Neuronal stem cell (in vitro differentiated cells): ENCODE results near the gene PAF1.

ENCODE experiments used
- DNase-seq: peaks from one replicate; pipeline ENCODE4 v3.0.0-alpha.2; 2013; ENCODE audit warnings: low spot score
- H2AFZ ChIP-seq: one replicate; pipeline ENCODE4 v1.6.1; 2013; ENCODE audit warnings: mild to moderate bottlenecking, low read length, inconsistent platforms
- H2AK5ac ChIP-seq: 2 replicates; pipeline ENCODE4 v1.6.1; 2013; ENCODE audit warnings: low read depth, mild to moderate bottlenecking, inconsistent platforms, low read length, moderate library complexity, mixed read lengths
- H2BK120ac ChIP-seq: 2 replicates; pipeline ENCODE4 v1.6.1; 2013; ENCODE audit warnings: low read depth, mild to moderate bottlenecking, inconsistent platforms, low read length, moderate library complexity, mixed read lengths
- H2BK12ac ChIP-seq: one replicate; pipeline ENCODE4 v1.6.1; 2013; ENCODE audit warnings: low read length, inconsistent platforms
- H2BK15ac ChIP-seq: 2 replicates; pipeline ENCODE4 v1.6.1; 2013; ENCODE audit warnings: mild to moderate bottlenecking, low read length, inconsistent platforms, mixed read lengths
- H2BK5ac ChIP-seq: one replicate; pipeline ENCODE4 v1.6.1; 2013; ENCODE audit warnings: inconsistent platforms, mild to moderate bottlenecking, low read length, moderate library complexity
- H3K14ac ChIP-seq: one replicate; pipeline ENCODE4 v1.6.1; 2013; ENCODE audit warnings: low read length, inconsistent platforms
- H3K18ac ChIP-seq: 2 replicates; pipeline ENCODE4 v1.6.1; 2013; ENCODE audit warnings: low read length, inconsistent platforms
- H3K23ac ChIP-seq: 2 replicates; pipeline ENCODE4 v1.6.1; 2013; ENCODE audit warnings: low read depth, mild to moderate bottlenecking, mixed read lengths, low read length, inconsistent platforms; ENCODE audit not compliant: poor library complexity
- H3K27ac ChIP-seq: replicated peaks from 3 replicates; pipeline ENCODE4 v1.5.1; 2013; ENCODE audit warnings: low read length, inconsistent platforms
- H3K27me3 ChIP-seq, 3 experiments: 2 replicates each; pipeline ENCODE4 v1.6.1; 2013; ENCODE audit warnings: low read length in 3 of 3, mild to moderate bottlenecking in 2 of 3, inconsistent platforms in 1 of 3, low read depth in 1 of 3, mixed read lengths in 1 of 3, moderate library complexity in 1 of 3; ENCODE audit not compliant: control insufficient read depth in 3 of 3, insufficient read depth in 3 of 3
- H3K36me3 ChIP-seq, 2 donors: replicated peaks in 1 of 2; 2 replicates each; pipeline ENCODE4 v1.6.1; 2013; ENCODE audit warnings: low read length in 2 of 2; ENCODE audit not compliant: control insufficient read depth in 2 of 2, insufficient read depth in 2 of 2
- H3K4ac ChIP-seq: 2 replicates; pipeline ENCODE4 v1.6.1; 2013; ENCODE audit warnings: inconsistent platforms, mild to moderate bottlenecking, low read length, moderate library complexity
- H3K4me1 ChIP-seq, 2 donors: 1 replicate in 1 of 2; 2 replicates in 1 of 2; pipeline ENCODE4 v1.6.1; 2013; ENCODE audit warnings: low read length in 2 of 2, low read depth in 1 of 2; ENCODE audit not compliant: control insufficient read depth in 2 of 2, insufficient read depth in 1 of 2
- H3K4me2 ChIP-seq: one replicate; pipeline ENCODE4 v1.6.1; 2013; ENCODE audit warnings: mild to moderate bottlenecking, low read length, inconsistent platforms; ENCODE audit not compliant: insufficient read depth, poor library complexity, severe bottlenecking
- H3K4me3 ChIP-seq, 2 donors: 2 replicates each; pipeline ENCODE4 v1.5.1; 2013; ENCODE audit warnings: low read length in 2 of 2, mild to moderate bottlenecking in 2 of 2, inconsistent platforms in 1 of 2, moderate library complexity in 1 of 2
- H3K79me1 ChIP-seq: one replicate; pipeline ENCODE4 v1.6.1; 2013; ENCODE audit warnings: low read depth, mild to moderate bottlenecking, inconsistent platforms, low read length, moderate library complexity
- H3K9ac ChIP-seq: one replicate; pipeline ENCODE4 v1.6.1; 2013; ENCODE audit warnings: mild to moderate bottlenecking, low read depth, low read length, inconsistent platforms; ENCODE audit not compliant: poor library complexity
- H3K9me3 ChIP-seq, 2 donors: replicated peaks in 1 of 2; 2 replicates each; pipeline versions ENCODE3 to v1.6.1; 2013; ENCODE audit warnings: low read length in 2 of 2, mild to moderate bottlenecking in 2 of 2, inconsistent platforms in 1 of 2, low read depth in 1 of 2, mixed read lengths in 1 of 2, moderate library complexity in 1 of 2; ENCODE audit not compliant: control insufficient read depth in 2 of 2, insufficient read depth in 1 of 2
- H4K8ac ChIP-seq: one replicate; pipeline ENCODE4 v1.6.1; 2013; ENCODE audit warnings: low read depth, mild to moderate bottlenecking, inconsistent platforms, low read length, moderate library complexity
- H4K91ac ChIP-seq: one replicate; pipeline ENCODE4 v1.6.1; 2013; ENCODE audit warnings: low read length, low read depth, mild to moderate bottlenecking, inconsistent platforms; ENCODE audit not compliant: poor library complexity
- WGBS, 2 donors: extraction: QIAGEN DNeasy Blood & Tissue Kit; methylation state at CpG; one replicate each; pipeline ENCODE4 v1.1.7; 2013; ENCODE audit warnings: missing lambda C conversion rate in 2 of 2, mixed read lengths in 1 of 2; ENCODE audit not compliant: insufficient read length in 2 of 2, insufficient replicate concordance in 1 of 2; ENCODE audit errors: extremely low coverage in 2 of 2; 5-methylcytosine and 5-hydroxymethylcytosine counted together

Gene PAF1

GRCh38 chr19:39407410-39407659 is 16.4 kb upstream of the PAF1 start:
- no peak overlapping the region for H4K8ac ChIP-seq
- no peak overlapping the region for H2BK12ac ChIP-seq
- H3K4ac ChIP-seq, result no peak overlapping the region
- peak overlapping the region; percentile 96 for H3K9ac ChIP-seq
- H2AK5ac ChIP-seq, result peak overlapping the region; percentile 97
- no CpG with 5 or more reads among the region's 14 CpGs for WGBS, 2 donors
- peak overlapping the region; percentile 92 for H2AFZ ChIP-seq
- H3K4me2 ChIP-seq, result peak overlapping the region; percentile 99
- H3K23ac ChIP-seq, result no peak overlapping the region
- no peak overlapping the region for H3K14ac ChIP-seq
- peaks cover 21 to 33% of the 10 kb centered on the region in 2 donors for H3K4me1 ChIP-seq
- H2BK15ac ChIP-seq, result peak overlapping the region; percentile 84
- H3K18ac ChIP-seq, result no peak overlapping the region
- H3K4me3 ChIP-seq, result peak overlapping the region; percentile 82 to 91
- no peak overlapping the region for H2BK120ac ChIP-seq
- H3K9me3 ChIP-seq, result no peaks in the 10 kb centered on the region
- H3K27ac ChIP-seq, result no peak overlapping the region
- no peak overlapping the region for H2BK5ac ChIP-seq
- H4K91ac ChIP-seq, result no peak overlapping the region
- H3K27me3 ChIP-seq, result peaks cover 0 to 25% (median 0%) of the 10 kb centered on the region in 3 experiments
- no peak for DNase-seq
- H3K79me1 ChIP-seq, result no peaks in the 10 kb centered on the region
- H3K36me3 ChIP-seq, result peaks cover 0 to 6% of the 10 kb centered on the region in 2 donors

DNA sequence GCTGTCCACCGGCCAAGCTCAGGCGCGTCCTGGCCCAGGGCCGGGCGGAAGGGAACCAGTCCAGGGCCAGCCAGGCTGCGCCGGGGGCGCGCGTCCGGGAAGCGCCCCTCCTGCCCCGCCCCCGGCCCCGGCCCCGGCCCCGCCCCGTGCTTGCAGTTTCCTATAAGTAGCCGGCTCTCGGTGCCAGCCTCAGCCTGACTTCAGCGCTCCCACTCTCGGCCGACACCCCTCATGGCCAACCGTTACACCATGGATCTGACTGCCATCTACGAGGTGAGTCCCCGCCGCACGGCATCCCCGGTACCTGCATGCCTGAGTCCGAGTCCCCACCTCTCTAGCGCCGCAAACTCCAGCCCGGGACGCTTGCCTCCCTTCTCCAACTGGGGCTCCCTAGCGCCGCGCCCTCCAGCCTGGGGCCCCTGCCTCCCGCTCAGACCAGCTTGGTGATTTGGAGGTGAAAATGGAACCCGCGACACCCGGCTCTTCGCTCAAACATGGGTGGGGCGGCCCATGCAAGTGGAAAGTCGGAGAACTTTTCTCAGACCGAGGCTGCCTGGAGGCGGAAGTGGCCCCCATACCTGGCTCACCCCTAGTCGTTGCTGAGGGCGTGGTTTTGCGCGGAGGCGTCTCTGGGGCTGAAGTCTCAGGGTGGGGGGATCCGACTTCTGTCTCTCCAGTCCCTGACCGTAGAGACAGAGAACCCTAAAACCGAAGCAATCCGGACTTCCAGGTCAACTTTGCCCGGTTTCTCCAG is 15.9 kb upstream of the PAF1 start, which contains the start of gene ZFP36:
TSS of gene ZFP36 (plus strand) at position 192 of the 754 bp plus-strand sequence. CDS start at position 250, 58 bp downstream.
- no peak for DNase-seq
- peaks cover 0 to 27% (median 0%) of the 10 kb centered on the region in 3 experiments for H3K27me3 ChIP-seq
- H3K4me1 ChIP-seq, result peaks cover 26 to 38% of the 10 kb centered on the region in 2 donors

GRCh38 chr19:39405958-39406655 is 15.2 kb upstream of the PAF1 start:
- Histone ChIP-seq H3K4me1 (peaks cover 25 to 39% of the 10 kb centered on the region in 2 donors), H3K79me1 (no peaks in the 10 kb centered on the region), H3K9ac (peak overlapping the region; percentile 7), H3K14ac (no peak overlapping the region), H2BK15ac (no peak overlapping the region), H2AFZ (peak overlapping the region; percentile 92), H3K27me3 (peaks cover 0 to 27% (median 0%) of the 10 kb centered on the region in 3 experiments), H4K91ac (no peak overlapping the region), H3K36me3 (peaks cover 0 to 6% of the 10 kb centered on the region in 2 donors), H3K4me3 (peak overlapping the region; percentile 63 to 91), H3K4me2 (peak overlapping the region; percentile 99), H3K27ac (no peak overlapping the region), H2BK12ac (no peak overlapping the region), H3K4ac (no peak overlapping the region), H3K18ac (peak overlapping the region; percentile 78), H3K23ac (peak overlapping the region; percentile 96), H4K8ac (no peak overlapping the region), H2BK5ac (no peak overlapping the region), H2AK5ac (peak overlapping the region; percentile 30), H3K9me3 (no peaks in the 10 kb centered on the region), H2BK120ac (no peak overlapping the region)
- no peak for DNase-seq
- WGBS, 2 donors, result no CpG with 5 or more reads among the region's 22 CpGs

More for the DNA sequence above, 15.9 kb upstream of the PAF1 start, which contains the start of gene ZFP36:
- Histone ChIP-seq H3K4me3 (peak within 1 kb of the TSS; percentile 82 to 91), H3K9me3 (no peaks in the 10 kb centered on the region), H3K4ac (no peak within 1 kb of the TSS), H2BK5ac (peak within 1 kb of the TSS; percentile 15), H3K4me2 (peak within 1 kb of the TSS; percentile 99), H3K14ac (no peak within 1 kb of the TSS), H3K23ac (peak within 1 kb of the TSS; percentile 96), H2BK15ac (peak within 1 kb of the TSS; percentile 84), H4K91ac (no peak within 1 kb of the TSS), H3K18ac (peak within 1 kb of the TSS; percentile 98), H3K36me3 (peaks cover 0 to 6% of the 10 kb centered on the region in 2 donors), H2AFZ (peak within 1 kb of the TSS; percentile 92), H3K9ac (peak within 1 kb of the TSS; percentile 96), H2BK12ac (peak within 1 kb of the TSS; percentile 1), H3K79me1 (no peaks in the 10 kb centered on the region), H2AK5ac (peak within 1 kb of the TSS; percentile 97), H2BK120ac (no peak within 1 kb of the TSS), H3K27ac (no peak within 1 kb of the TSS), H4K8ac (no peak within 1 kb of the TSS)
- no CpG with 5 or more reads among the region's 56 CpGs for WGBS, 2 donors
